ENCODE data around the gene TDRD6. TPM values are rescaled to one million over a fixed set of nuclear protein-coding genes. Genes with fewer than 3 reads are reported as not detected.

TDRD6 gene
- total and polyA plus RNA-seq, 9 donors: 0.20 to 0.96 (median 0.37) TPM

DNA sequence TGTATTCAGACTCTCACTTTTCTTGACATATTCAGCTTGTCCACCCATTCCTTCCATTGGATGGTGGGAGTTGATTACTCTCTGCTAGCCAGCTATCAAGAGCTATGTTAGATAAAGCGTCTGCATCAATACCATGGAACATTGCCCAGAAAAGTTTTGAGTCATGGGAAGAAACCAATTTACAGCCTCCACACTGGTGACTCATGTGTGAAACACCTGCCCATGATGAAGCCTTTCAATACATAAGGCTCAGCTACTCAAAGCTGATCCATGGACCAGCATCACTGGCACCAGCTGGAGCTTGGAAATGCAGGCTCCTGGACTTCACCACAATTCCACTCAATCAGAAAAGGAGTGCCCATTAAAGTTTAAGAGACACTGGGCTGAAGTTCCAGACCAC is 31.4 kb downstream of the TDRD6 start:
- 14 to 22% (median 17%) methylated on average over 1 of the region's 1 CpG for WGBS, 3 donors
- H3K4me1 ChIP-seq (ENCODE audit: insufficient read depth): no peaks in the 10 kb centered on the region
- H3K36me3 ChIP-seq: no peaks in the 10 kb centered on the region
- intact Hi-C loops (cut with DNase I): no loop called here
- no peak for DNase-seq
- H3K9me3 ChIP-seq: no peaks in the 10 kb centered on the region
- H3K27me3 ChIP-seq: no peaks in the 10 kb centered on the region
- no peak for TF ChIP-seq POLR2A (IDR thresholded peaks at IDR 0.05)
- no peak overlapping the region for H3K4me3 ChIP-seq
- H3K27ac ChIP-seq: no peak overlapping the region

DNA sequence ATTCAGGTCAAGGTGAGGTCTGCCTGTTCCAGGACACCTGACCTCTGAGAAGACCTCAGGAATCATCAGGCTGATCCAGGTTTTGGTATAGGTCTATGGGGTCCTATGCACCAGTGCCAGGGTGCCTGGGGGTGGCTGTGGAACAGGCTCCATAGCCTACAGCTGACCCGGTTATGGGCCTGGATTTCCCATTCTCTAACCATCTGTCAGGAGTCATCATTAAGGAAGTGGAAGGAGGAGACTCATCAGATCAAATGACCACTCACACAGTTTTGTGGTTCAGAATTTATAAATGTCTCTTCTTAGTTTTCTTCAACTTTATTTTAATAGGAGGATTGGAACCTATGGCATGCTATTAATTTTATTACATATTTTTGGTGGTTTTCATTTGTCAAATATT is 32.7 kb downstream of the TDRD6 start:
- intact Hi-C loops (cut with DNase I): no loop called here
- WGBS, 3 donors: 87 to 100% (median 95%) methylated on average over 1 of the region's 1 CpG

DNA sequence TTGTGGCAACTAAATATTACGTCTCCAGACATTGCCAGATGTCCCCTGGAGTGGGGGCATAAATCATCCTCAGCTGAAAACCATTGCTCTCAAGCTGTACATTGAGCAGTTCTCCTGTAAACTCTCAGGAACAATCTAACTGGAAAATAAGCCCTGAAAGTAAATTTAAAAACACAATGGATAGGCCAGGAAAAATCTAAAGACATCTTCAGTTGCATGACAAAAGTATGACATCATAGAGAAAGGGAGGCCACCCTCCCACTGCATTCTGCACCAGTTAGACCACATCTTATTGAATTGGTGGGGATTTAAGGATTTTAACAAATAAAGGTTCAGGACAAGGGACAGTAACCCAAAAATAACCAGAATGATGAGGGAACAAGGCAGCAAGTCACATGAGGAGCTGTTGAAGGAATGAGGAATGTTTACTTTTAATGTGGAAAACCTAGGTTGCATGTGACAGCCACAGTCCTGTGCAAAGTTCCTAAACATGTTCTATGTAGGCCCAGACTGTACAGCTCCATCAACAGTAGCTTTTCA is 42.2 kb downstream of the TDRD6 start:
- H3K9me3 ChIP-seq: no peaks in the 10 kb centered on the region
- no peaks in the 10 kb centered on the region for H3K4me1 ChIP-seq (ENCODE audit: insufficient read depth)
- H3K27me3 ChIP-seq: no peaks in the 10 kb centered on the region
- H3K27ac ChIP-seq: no peak overlapping the region
- 81 to 95% (median 86%) methylated on average over 1 of the region's 1 CpG for WGBS, 3 donors
- H3K36me3 ChIP-seq: no peaks in the 10 kb centered on the region
- H3K4me3 ChIP-seq: no peak overlapping the region
- intact Hi-C loops (cut with DNase I): no loop called here
- DNase-seq: no peak
- TF ChIP-seq, protein P1, sequence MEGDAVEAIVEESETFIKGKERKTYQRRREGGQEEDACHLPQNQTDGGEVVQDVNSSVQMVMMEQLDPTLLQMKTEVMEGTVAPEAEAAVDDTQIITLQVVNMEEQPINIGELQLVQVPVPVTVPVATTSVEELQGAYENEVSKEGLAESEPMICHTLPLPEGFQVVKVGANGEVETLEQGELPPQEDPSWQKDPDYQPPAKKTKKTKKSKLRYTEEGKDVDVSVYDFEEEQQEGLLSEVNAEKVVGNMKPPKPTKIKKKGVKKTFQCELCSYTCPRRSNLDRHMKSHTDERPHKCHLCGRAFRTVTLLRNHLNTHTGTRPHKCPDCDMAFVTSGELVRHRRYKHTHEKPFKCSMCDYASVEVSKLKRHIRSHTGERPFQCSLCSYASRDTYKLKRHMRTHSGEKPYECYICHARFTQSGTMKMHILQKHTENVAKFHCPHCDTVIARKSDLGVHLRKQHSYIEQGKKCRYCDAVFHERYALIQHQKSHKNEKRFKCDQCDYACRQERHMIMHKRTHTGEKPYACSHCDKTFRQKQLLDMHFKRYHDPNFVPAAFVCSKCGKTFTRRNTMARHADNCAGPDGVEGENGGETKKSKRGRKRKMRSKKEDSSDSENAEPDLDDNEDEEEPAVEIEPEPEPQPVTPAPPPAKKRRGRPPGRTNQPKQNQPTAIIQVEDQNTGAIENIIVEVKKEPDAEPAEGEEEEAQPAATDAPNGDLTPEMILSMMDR (IDR thresholded peaks at IDR 0.05): no peak
- no peak for TF ChIP-seq EP300 (IDR thresholded peaks at IDR 0.05)
- TF ChIP-seq POLR2A (IDR thresholded peaks at IDR 0.05): no peak

More for the DNA sequence above, 32.7 kb downstream of the TDRD6 start:
- Histone ChIP-seq H3K27me3 (no peaks in the 10 kb centered on the region), H3K4me1 (ENCODE audit: insufficient read depth) (no peaks in the 10 kb centered on the region), H3K9me3 (no peaks in the 10 kb centered on the region), H3K27ac (no peak overlapping the region), H3K36me3 (no peaks in the 10 kb centered on the region), H3K4me3 (no peak overlapping the region)
- DNase-seq: no peak
- no peak for TF ChIP-seq EP300 (IDR thresholded peaks at IDR 0.05)
- no peak for TF ChIP-seq POLR2A (IDR thresholded peaks at IDR 0.05)
- TF ChIP-seq, protein P1 (IDR thresholded peaks at IDR 0.05): no peak

DNA sequence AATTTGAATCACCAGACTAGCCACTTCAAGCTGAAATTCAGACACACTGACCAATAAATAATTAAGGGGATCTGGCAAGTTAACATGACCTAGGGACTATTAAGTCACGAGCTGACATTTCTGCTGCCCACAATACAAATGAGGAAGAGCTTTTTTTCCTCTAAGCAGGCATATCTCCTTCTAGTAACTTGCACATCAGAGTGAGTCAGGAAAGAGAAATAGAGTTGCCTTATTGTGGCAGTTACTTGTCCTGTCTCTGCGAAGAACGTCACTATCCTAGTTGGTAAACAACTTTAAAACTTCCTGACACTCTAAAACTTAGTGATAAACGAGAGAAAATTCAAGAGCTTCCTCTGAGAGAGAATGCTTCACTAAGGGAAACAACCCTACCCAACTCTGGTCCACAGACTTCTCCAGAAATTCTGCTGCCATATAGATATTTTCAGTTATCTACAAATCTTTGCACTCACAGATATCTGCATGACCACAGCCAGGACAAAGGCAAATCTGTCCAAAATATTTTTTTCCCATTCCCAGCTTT is 43.3 kb downstream of the TDRD6 start:
- Histone ChIP-seq H3K36me3 (no peaks in the 10 kb centered on the region), H3K27me3 (no peaks in the 10 kb centered on the region), H3K9me3 (no peaks in the 10 kb centered on the region), H3K4me1 (ENCODE audit: insufficient read depth) (no peaks in the 10 kb centered on the region), H3K27ac (no peak overlapping the region), H3K4me3 (no peak overlapping the region)
- intact Hi-C loops (cut with DNase I): no loop called here
- WGBS, 3 donors: 43 to 56% (median 56%) methylated on average over 4 of the region's 4 CpGs
- TF ChIP-seq, protein P1 (IDR thresholded peaks at IDR 0.05): no peak
- TF ChIP-seq POLR2A (IDR thresholded peaks at IDR 0.05) (no peak), EP300 (IDR thresholded peaks at IDR 0.05) (no peak)
- no peak for DNase-seq

DNA sequence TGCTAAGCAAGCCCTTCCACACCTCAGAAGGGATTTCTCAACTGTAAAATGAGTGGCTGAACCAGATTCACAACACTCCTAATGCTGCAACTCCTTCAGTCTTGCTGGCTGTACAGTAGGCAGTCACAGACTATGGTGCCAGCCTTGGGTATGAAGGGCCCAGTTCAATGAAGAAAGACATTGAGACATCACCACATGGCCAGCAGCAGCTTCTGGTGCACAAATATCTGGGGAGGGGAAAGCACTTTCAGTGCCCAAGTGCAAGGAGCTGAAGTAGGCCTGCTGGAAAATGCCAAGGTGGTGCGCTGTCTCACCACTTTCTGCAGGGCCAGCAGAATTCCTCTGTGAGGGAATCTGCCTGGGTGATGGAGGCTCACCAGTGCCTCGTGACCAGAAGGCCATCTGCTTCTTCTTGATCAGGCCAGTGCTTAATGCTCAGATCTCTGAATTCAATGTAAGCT is 45.7 kb downstream of the TDRD6 start:
- H3K27ac ChIP-seq: no peak overlapping the region
- no peak overlapping the region for H3K4me3 ChIP-seq
- TF ChIP-seq POLR2A (IDR thresholded peaks at IDR 0.05) (no peak), EP300 (IDR thresholded peaks at IDR 0.05) (no peak)
- TF ChIP-seq, protein P1 (IDR thresholded peaks at IDR 0.05): no peak
- H3K27me3 ChIP-seq: no peaks in the 10 kb centered on the region
- intact Hi-C loops (cut with DNase I): no loop called here
- H3K36me3 ChIP-seq: no peaks in the 10 kb centered on the region
- no peaks in the 10 kb centered on the region for H3K9me3 ChIP-seq
- WGBS, 3 donors: 93 to 98% (median 96%) methylated on average over 2 of the region's 2 CpGs
- DNase-seq: no peak
- H3K4me1 ChIP-seq (ENCODE audit: insufficient read depth): no peaks in the 10 kb centered on the region

Measured in ovary (tissue), 9 donors.